A549 (cell line): ENCODE data around the gene GFOD2. TPM values are rescaled to one million over a fixed set of nuclear protein-coding genes. Genes with fewer than 3 reads are reported as not detected.

ENCODE experiments used
- ATAC-seq, 2 experiments: fragments of 200-7000 bp in 1 of 2; fragments of >200 bp in 1 of 2; cut with Nextera tagmentation in 1 of 2; cut with Tn5 transposase in 1 of 2; 3 replicates each; pipeline versions ENCODE4 v1.8.0 to v1.9.1; 2018 to 2020; ENCODE audit warnings: mild to moderate bottlenecking in 1 of 2, moderate library complexity in 1 of 2
- CTCF ChIA-PET: fragments of 300-600 bp; sonication (Branson Sonifier 250); formaldehyde crosslinking; extraction: SDS; loops from one replicate; lab custom pipeline; 2021; ENCODE audit warnings: antibody characterized with exemption, inconsistent platforms; lab: Yijun Ruan, JAX
- POLR2A ChIA-PET: fragments of 350-600 bp; formaldehyde crosslinking; extraction: SDS; loops from one replicate; lab custom pipeline; 2021; ENCODE audit warnings: antibody characterized with exemption, inconsistent platforms; lab: Yijun Ruan, JAX
- DNase-seq, 2 experiments: peaks; one replicate each; pipeline versions ENCODE4 v3.0.0 to v3.0.0-alpha.2; 2011 to 2016; ENCODE audit warnings: low read depth in 1 of 2, low spot score in 1 of 2
- FAIRE-seq: peaks from 2 replicates; lab custom pipeline; 2011; peaks lifted over from hg19 to GRCh38; lab: Jason Lieb, UNC
- H3K27ac ChIP-seq, 2 experiments: fragments of >200 bp; sonication (Bioruptor Twin); formaldehyde crosslinking; 3 replicates each; pipeline ENCODE4 v1.5.1; 2016 to 2017
- H3K4me1 ChIP-seq: fragments of >200 bp; sonication (Bioruptor Twin); formaldehyde crosslinking; 3 replicates; pipeline ENCODE4 v1.6.1; 2016
- H3K4me2 ChIP-seq: fragments of >200 bp; sonication (Bioruptor Twin); formaldehyde crosslinking; 3 replicates; pipeline ENCODE4 v1.6.1; 2016
- H3K4me3 ChIP-seq: fragments of >200 bp; sonication (Bioruptor Twin); formaldehyde crosslinking; 3 replicates; pipeline ENCODE4 v1.5.1; 2016
- H3K9me3 ChIP-seq: fragments of >200 bp; sonication (Bioruptor Twin); formaldehyde crosslinking; 3 replicates; pipeline ENCODE4 v1.6.1; 2016
- CBX8 ChIP-seq: fragments of 200-600 bp; sonication (generic); IDR thresholded peaks from 2 replicates; pipeline ENCODE4 v1.6.1; 2016
- CHD2 ChIP-seq: fragments of 150-350 bp; IDR thresholded peaks from 2 replicates; pipeline ENCODE4 v1.6.1; 2014; ENCODE audit warnings: low read length; ENCODE audit not compliant: partially characterized antibody
- CHD4 ChIP-seq: fragments of 200-600 bp; sonication (generic); IDR thresholded peaks from 2 replicates; pipeline ENCODE4 v1.6.1; 2016; ENCODE audit warnings: antibody characterized with exemption, mild to moderate bottlenecking, borderline replicate concordance
- FOSB ChIP-seq: fragments of 250-450 bp; sonication (Bioruptor Pico); IDR thresholded peaks from 2 replicates; pipeline ENCODE4 v1.5.0; 2020; ENCODE audit warnings: mild to moderate bottlenecking, moderate library complexity
- FOSL2 ChIP-seq, 2 experiments: fragments of 450-650 bp in 1 of 2; fragments of >200 bp in 1 of 2; sonication (Bioruptor Twin) in 1 of 2; formaldehyde crosslinking; IDR thresholded peaks; 2 replicates each; pipeline versions ENCODE4 v1.5.0 to v1.6.1; 2016 to 2020; ENCODE audit warnings: mild to moderate bottlenecking in 1 of 2, moderate library complexity in 1 of 2
- HDAC2 ChIP-seq: fragments of 200-600 bp; sonication (generic); IDR thresholded peaks from 2 replicates; pipeline ENCODE4 v1.6.1; 2016
- HEYL ChIP-seq: fragments of 250-450 bp; sonication (Bioruptor Pico); IDR thresholded peaks from 2 replicates; pipeline ENCODE4 v1.8.0; 2021; ENCODE audit warnings: mild to moderate bottlenecking, moderate library complexity
- MAFK ChIP-seq: fragments of 450-650 bp; IDR thresholded peaks from 2 replicates; pipeline ENCODE4 v1.6.1; 2014; ENCODE audit not compliant: partially characterized antibody
- MAZ ChIP-seq: fragments of 150-350 bp; IDR thresholded peaks from 2 replicates; pipeline ENCODE4 v1.6.1; 2014; ENCODE audit warnings: antibody characterized with exemption, low read depth, low read length, borderline replicate concordance
- MYC ChIP-seq: IDR thresholded peaks from 2 replicates; pipeline ENCODE4 v1.6.1; 2012; ENCODE audit warnings: mild to moderate bottlenecking, inconsistent platforms, low read length, improper control_type of control experiment, borderline replicate concordance
- NFE2L2 ChIP-seq: fragments of 150-350 bp; conservative IDR thresholded peaks from 2 replicates; pipeline ENCODE4 v1.6.1; 2014; ENCODE audit warnings: low read length
- NPAS2 ChIP-seq: fragments of 250-450 bp; sonication (Bioruptor Pico); IDR thresholded peaks from 2 replicates; pipeline ENCODE4 v1.8.0; 2022; ENCODE audit warnings: mild to moderate bottlenecking, moderate library complexity, borderline replicate concordance
- NR3C1 ChIP-seq: fragments of >200 bp; sonication (Bioruptor Twin); formaldehyde crosslinking; IDR thresholded peaks from 3 replicates; pipeline ENCODE4 v1.6.1; 2017
- PHF8 ChIP-seq: fragments of 200-600 bp; sonication (generic); IDR thresholded peaks from 2 replicates; pipeline ENCODE4 v1.6.1; 2016; ENCODE audit warnings: low read depth, mild to moderate bottlenecking, antibody characterized with exemption, moderate library complexity, borderline replicate concordance
- POLR2A ChIP-seq: IDR thresholded peaks from 2 replicates; pipeline ENCODE4 v1.6.1; 2012; ENCODE audit warnings: mild to moderate bottlenecking, low read length
- RAD21 ChIP-seq, 2 experiments: fragments of >200 bp in 1 of 2; sonication (Bioruptor Twin) in 1 of 2; formaldehyde crosslinking in 1 of 2; IDR thresholded peaks in 1 of 2; conservative IDR thresholded peaks in 1 of 2; 2 replicates in 1 of 2; 3 replicates in 1 of 2; pipeline ENCODE4 v1.6.1; 2012 to 2018; ENCODE audit warnings: inconsistent platforms in 1 of 2
- RCOR1 ChIP-seq: fragments of 150-350 bp; IDR thresholded peaks from 2 replicates; pipeline ENCODE4 v1.6.1; 2014; ENCODE audit warnings: antibody characterized with exemption, low read length, low read depth
- RNF2 ChIP-seq: fragments of 200-600 bp; sonication (generic); IDR thresholded peaks from 2 replicates; pipeline ENCODE4 v1.6.1; 2016; ENCODE audit warnings: low read depth, mild to moderate bottlenecking, antibody characterized with exemption, moderate library complexity, borderline replicate concordance
- SMC3 ChIP-seq: fragments of >200 bp; sonication (Bioruptor Twin); formaldehyde crosslinking; IDR thresholded peaks from 3 replicates; pipeline ENCODE4 v1.6.1; 2018; ENCODE audit warnings: inconsistent platforms
- TFCP2L1 ChIP-seq: fragments of 250-450 bp; sonication (Bioruptor Pico); IDR thresholded peaks from 2 replicates; pipeline ENCODE4 v1.5.0; 2021; ENCODE audit warnings: mild to moderate bottlenecking
- TP53 ChIP-seq: fragments of 250-450 bp; sonication (Bioruptor Pico); IDR thresholded peaks from 2 replicates; pipeline ENCODE4 v1.5.0; 2021; ENCODE audit warnings: mild to moderate bottlenecking, moderate library complexity
- ZC3H11A ChIP-seq: fragments of 450-650 bp; IDR thresholded peaks from 2 replicates; pipeline ENCODE4 v1.6.1; 2014; ENCODE audit warnings: antibody characterized with exemption, mild to moderate bottlenecking
- ZSCAN20 ChIP-seq: fragments of 250-450 bp; sonication (Bioruptor Pico); IDR thresholded peaks from 2 replicates; pipeline ENCODE4 v1.8.0; 2022; ENCODE audit warnings: mild to moderate bottlenecking, moderate library complexity
- WGBS: methylation state at CpG from one replicate; pipeline ENCODE4 v1.1.6; 2017; ENCODE audit errors: missing lambda C conversion rate; 5-methylcytosine and 5-hydroxymethylcytosine counted together
- polyA plus RNA-seq, 4 experiments: library from polyadenylated mRNA; depleted of rRNA in 3 of 4; stranded (reverse); fragments of >200 nt; fragmentation: RNase III in 1 of 4; extraction: RNeasy Plus Mini Kit Qiagen cat#74134 plus additional on column Dnase treatment in 1 of 4; gene quantifications; 2 replicates in 3 of 4; 3 replicates in 1 of 4; pipeline ENCODE4 v1.2.3, GENCODE V29; 2011 to 2017
- TF ChIP-seq, protein P1 (sequence below): fragments of 250-450 bp; sonication (Bioruptor Pico); IDR thresholded peaks from 2 replicates; pipeline ENCODE4 v1.5.0; 2021; ENCODE audit warnings: mild to moderate bottlenecking, moderate library complexity, borderline replicate concordance
- TF ChIP-seq, protein P2 (sequence below): IDR thresholded peaks from 2 replicates; pipeline ENCODE4 v1.6.1; 2012

Gene GFOD2
- polyA plus RNA-seq, 2 of the 4 experiments (the other 2 are of a cell fraction), result 10.3 to 16.4 TPM

DNA sequence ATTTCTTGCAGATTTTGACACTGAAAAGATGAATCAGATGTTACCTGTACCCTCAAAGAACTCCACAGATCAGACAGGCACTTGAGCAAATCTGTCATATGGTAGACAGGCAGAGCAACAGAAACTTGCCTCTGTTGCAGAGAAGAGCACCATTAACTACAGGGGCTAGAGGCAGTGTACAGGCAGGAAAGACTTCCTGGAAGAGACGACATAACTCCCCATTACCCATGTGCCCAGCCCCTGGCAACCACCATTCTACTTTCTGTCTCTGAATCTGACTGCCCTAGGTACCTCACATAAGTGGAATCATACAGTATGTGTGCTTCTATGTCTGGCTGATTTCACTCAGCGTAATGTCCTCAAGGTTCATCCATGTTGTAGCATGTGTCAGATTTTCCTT, 15.5 kb downstream of the GFOD2 start:
- Histone ChIP-seq H3K4me3 (no peak overlapping the region), H3K27ac (no peak overlapping the region), H3K4me1 (no peaks in the 10 kb centered on the region), H3K4me2 (no peak overlapping the region), H3K9me3 (peaks cover 10% of the 10 kb centered on the region)
- FAIRE-seq, result no peak
- ATAC-seq, result no peak
- POLR2A ChIA-PET, result no interaction called here
- no peak for DNase-seq
- TF ChIP-seq CHD4 (no peak), CHD2 (no peak), MAZ (no peak), ZC3H11A (no peak), FOSL2 (IDR thresholded peaks at IDR 0.05) (no peak), FOSL2 (CRISPR knock-in tag; IDR thresholded peaks at IDR 0.05) (no peak)
- CTCF ChIA-PET, result no interaction called here
- 84% methylated on average over 2 of the region's 2 CpGs for WGBS

GRCh38 chr16:67702130-67702529, 17.0 kb downstream of the GFOD2 start:
- Histone ChIP-seq H3K9me3 (peaks cover 10% of the 10 kb centered on the region), H3K4me2 (no peak overlapping the region), H3K27ac (no peak overlapping the region), H3K4me3 (no peak overlapping the region), H3K4me1 (no peaks in the 10 kb centered on the region)
- TF ChIP-seq SMC3, result no peak
- no peak for TF ChIP-seq RNF2
- TF ChIP-seq TP53 (CRISPR knock-in tag), result no peak
- no peak for TF ChIP-seq MAFK
- no peak for TF ChIP-seq TFCP2L1 (CRISPR knock-in tag)
- no peak for TF ChIP-seq ZSCAN20 (CRISPR knock-in tag)
- TF ChIP-seq NR3C1, result no peak
- no peak for TF ChIP-seq NFE2L2
- no peak for TF ChIP-seq CBX8
- no peak for TF ChIP-seq MAZ
- no peak for FAIRE-seq
- CTCF ChIA-PET, result interaction anchor here (0.6 kb wide), 1 partner anchor 348 kb away, joined by 3 read pairs; no protein-coding TSS in a partner anchor
- POLR2A ChIA-PET, result no interaction called here
- no peak for DNase-seq
- no peak for ATAC-seq
- 82% methylated on average over 4 of the region's 4 CpGs for WGBS

- ChIA-PET CTCF (interaction anchor here (1.1 kb wide), 1 partner anchor 308 kb away, joined by 4 read pairs; no protein-coding TSS in a partner anchor), POLR2A (interaction anchor here (0.7 kb wide), 1 partner anchor 165 kb away, joined by 8 read pairs; no protein-coding TSS in a partner anchor)
- TF ChIP-seq MAFK (no peak), RCOR1 (no peak), FOSL2 (IDR thresholded peaks at IDR 0.05) (no peak), FOSL2 (CRISPR knock-in tag; IDR thresholded peaks at IDR 0.05) (no peak), HEYL (CRISPR knock-in tag) (no peak), NPAS2 (no peak), ZC3H11A (no peak), FOSB (CRISPR knock-in tag) (no peak), HDAC2 (no peak), PHF8 (no peak), RAD21 (conservative IDR thresholded peaks at IDR 0.05 in 1 of 2, IDR thresholded peaks at IDR 0.05 in 1 of 2) (no peak), TFCP2L1 (CRISPR knock-in tag) (no peak), POLR2A (no peak), CHD2 (no peak), MYC (no peak)
- TF ChIP-seq, protein P1, sequence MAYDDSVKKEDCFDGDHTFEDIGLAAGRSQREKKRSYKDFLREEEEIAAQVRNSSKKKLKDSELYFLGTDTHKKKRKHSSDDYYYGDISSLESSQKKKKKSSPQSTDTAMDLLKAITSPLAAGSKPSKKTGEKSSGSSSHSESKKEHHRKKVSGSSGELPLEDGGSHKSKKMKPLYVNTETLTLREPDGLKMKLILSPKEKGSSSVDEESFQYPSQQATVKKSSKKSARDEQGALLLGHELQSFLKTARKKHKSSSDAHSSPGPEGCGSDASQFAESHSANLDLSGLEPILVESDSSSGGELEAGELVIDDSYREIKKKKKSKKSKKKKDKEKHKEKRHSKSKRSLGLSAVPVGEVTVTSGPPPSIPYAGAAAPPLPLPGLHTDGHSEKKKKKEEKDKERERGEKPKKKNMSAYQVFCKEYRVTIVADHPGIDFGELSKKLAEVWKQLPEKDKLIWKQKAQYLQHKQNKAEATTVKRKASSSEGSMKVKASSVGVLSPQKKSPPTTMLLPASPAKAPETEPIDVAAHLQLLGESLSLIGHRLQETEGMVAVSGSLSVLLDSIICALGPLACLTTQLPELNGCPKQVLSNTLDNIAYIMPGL (CRISPR knock-in tag), result no peak
- TF ChIP-seq, protein P2, sequence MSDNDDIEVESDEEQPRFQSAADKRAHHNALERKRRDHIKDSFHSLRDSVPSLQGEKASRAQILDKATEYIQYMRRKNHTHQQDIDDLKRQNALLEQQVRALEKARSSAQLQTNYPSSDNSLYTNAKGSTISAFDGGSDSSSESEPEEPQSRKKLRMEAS, result no peak
- FAIRE-seq, result no peak
- Histone ChIP-seq H3K4me2 (no peak overlapping the region), H3K27ac (no peak overlapping the region), H3K9me3 (peaks cover 10% of the 10 kb centered on the region), H3K4me3 (no peak overlapping the region), H3K4me1 (no peaks in the 10 kb centered on the region)
- no peak for DNase-seq
- 86% methylated on average over 1 of the region's 1 CpG for WGBS
- ATAC-seq, result no peak
Observed at GRCh38 chr16:67701420-67701819, 17.7 kb downstream of the GFOD2 start.
